GM23338 (cell line): Measurements from ENCODE around the gene GMPS. TPM values are rescaled to one million over a fixed set of nuclear protein-coding genes. Genes with fewer than 3 reads are reported as not detected.

Source experiments
- ATAC-seq: fragments of 200-7000 bp; cut with Tn5 transposase; 3 replicates; pipeline ENCODE4 v1.9.1; 2020
- DNase-seq: peaks from one replicate; pipeline ENCODE4 v3.0.0-alpha.2; 2015; ENCODE audit warnings: low spot score
- H2AFZ ChIP-seq: fragments of 200-600 bp; sonication (generic); 2 replicates; pipeline ENCODE4 v1.8.0; 2016; ENCODE audit warnings: antibody characterized with exemption, mild to moderate bottlenecking, moderate library complexity
- H3F3A ChIP-seq: fragments of 200-600 bp; sonication (generic); replicated peaks from 2 replicates; pipeline ENCODE4 v1.8.0; 2017; ENCODE audit warnings: antibody characterized with exemption, mixed run types, low read depth
- H3K27ac ChIP-seq: fragments of 200-600 bp; sonication (generic); 2 replicates; pipeline ENCODE4 v1.6.1; 2016; ENCODE audit warnings: low read depth
- H3K27me3 ChIP-seq: fragments of 200-600 bp; sonication (generic); 2 replicates; pipeline ENCODE4 v1.8.0; 2016; ENCODE audit warnings: mild to moderate bottlenecking, mixed run types, moderate library complexity; ENCODE audit not compliant: insufficient read depth
- H3K36me3 ChIP-seq: fragments of 200-600 bp; sonication (generic); 2 replicates; pipeline ENCODE4 v1.8.0; 2016; ENCODE audit warnings: mild to moderate bottlenecking; ENCODE audit not compliant: insufficient read depth
- H3K4me1 ChIP-seq: fragments of 200-600 bp; sonication (generic); 2 replicates; pipeline ENCODE4 v1.8.0; 2016; ENCODE audit warnings: mild to moderate bottlenecking, moderate library complexity; ENCODE audit not compliant: insufficient read depth
- H3K4me2 ChIP-seq: fragments of 200-600 bp; sonication (generic); 2 replicates; pipeline ENCODE4 v1.7.1; 2017; ENCODE audit warnings: mixed run types
- H3K4me3 ChIP-seq: fragments of 200-600 bp; sonication (generic); 2 replicates; pipeline ENCODE4 v1.6.1; 2016; ENCODE audit warnings: mixed run types
- H3K79me2 ChIP-seq: fragments of 200-600 bp; sonication (generic); replicated peaks from 2 replicates; pipeline ENCODE4 v1.8.0; 2017; ENCODE audit warnings: mild to moderate bottlenecking; ENCODE audit not compliant: insufficient read depth
- H3K9me2 ChIP-seq: fragments of 200-600 bp; sonication (generic); 2 replicates; pipeline ENCODE4 v1.8.0; 2017; ENCODE audit not compliant: insufficient read depth
- H4K20me1 ChIP-seq: fragments of 200-600 bp; sonication (generic); replicated peaks from 2 replicates; pipeline ENCODE4 v1.8.0; 2017; ENCODE audit warnings: mild to moderate bottlenecking; ENCODE audit not compliant: insufficient read depth
- H3K27ac Mint-ChIP-seq: 2 replicates; pipeline ENCODE4 v1.8.0; 2020; ENCODE audit warnings: inconsistent platforms, mild to moderate bottlenecking, moderate library complexity, mixed read lengths
- H3K27me3 Mint-ChIP-seq: 3 replicates; pipeline ENCODE4 v1.8.0; 2022; ENCODE audit warnings: low read depth, mild to moderate bottlenecking, moderate library complexity, mixed read lengths, inconsistent platforms; ENCODE audit not compliant: insufficient read depth, poor library complexity
- H3K36me3 Mint-ChIP-seq: 3 replicates; pipeline ENCODE4 v1.8.0; 2021; ENCODE audit warnings: low read depth, mild to moderate bottlenecking, inconsistent platforms, moderate library complexity, mixed read lengths
- H3K4me1 Mint-ChIP-seq: 3 replicates; pipeline ENCODE4 v1.8.0; 2020; ENCODE audit warnings: mild to moderate bottlenecking, inconsistent platforms, mixed read lengths
- H3K4me3 Mint-ChIP-seq: 3 replicates; pipeline ENCODE4 v1.8.0; 2021; ENCODE audit warnings: moderate library complexity, mild to moderate bottlenecking, inconsistent platforms, mixed read lengths
- H3K9me3 Mint-ChIP-seq: 3 replicates; pipeline ENCODE4 v1.8.0; 2020; ENCODE audit warnings: moderate library complexity, mild to moderate bottlenecking, inconsistent platforms, mixed read lengths
- CREB1 ChIP-seq: fragments of 250-450 bp; sonication (Bioruptor Pico); IDR thresholded peaks from 2 replicates; pipeline ENCODE4 v1.5.0; 2020; ENCODE audit warnings: low read depth, mild to moderate bottlenecking, moderate library complexity
- CTCF ChIP-seq, 2 experiments: fragments of 200-600 bp in 1 of 2; sonication (generic) in 1 of 2; conservative IDR thresholded peaks; 2 replicates each; pipeline versions ENCODE4 v1.5.1 to v1.6.1; 2016 to 2017; ENCODE audit warnings: antibody characterized with exemption in 2 of 2, low read depth in 2 of 2, mild to moderate bottlenecking in 2 of 2, moderate library complexity in 1 of 2
- ETS1 ChIP-seq: IDR thresholded peaks from 2 replicates; pipeline ENCODE4 v1.6.1; 2016; ENCODE audit warnings: antibody characterized with exemption
- EZH2 ChIP-seq: fragments of 200-600 bp; sonication (generic); IDR thresholded peaks from one replicate; pipeline ENCODE4 v1.8.0; 2017; ENCODE audit warnings: antibody characterized with exemption, mild to moderate bottlenecking, low read depth; ENCODE audit not compliant: unreplicated experiment
- EZH2phosphoT487 ChIP-seq: fragments of 200-600 bp; sonication (generic); IDR thresholded peaks from one replicate; pipeline ENCODE4 v1.8.1; 2018; ENCODE audit warnings: antibody characterized with exemption; ENCODE audit not compliant: unreplicated experiment
- JUNB ChIP-seq: IDR thresholded peaks from one replicate; pipeline ENCODE4 v1.6.1; 2016; ENCODE audit warnings: antibody characterized with exemption; ENCODE audit not compliant: unreplicated experiment
- NANOG ChIP-seq: IDR thresholded peaks from 2 replicates; pipeline ENCODE4 v1.6.1; 2016; ENCODE audit warnings: antibody characterized with exemption, borderline replicate concordance
- REST ChIP-seq: IDR thresholded peaks from one replicate; pipeline ENCODE4 v1.6.1; 2018; ENCODE audit warnings: antibody characterized with exemption; ENCODE audit not compliant: unreplicated experiment
- STAT1 ChIP-seq: IDR thresholded peaks from one replicate; pipeline ENCODE4 v1.6.1; 2016; ENCODE audit warnings: antibody characterized with exemption; ENCODE audit not compliant: unreplicated experiment
- ZNF114 ChIP-seq: fragments of 250-450 bp; sonication (Bioruptor Pico); IDR thresholded peaks from 2 replicates; pipeline ENCODE4 v1.5.0; 2020; ENCODE audit warnings: mild to moderate bottlenecking, moderate library complexity
- ZNF331 ChIP-seq: fragments of 250-450 bp; sonication (Bioruptor Pico); IDR thresholded peaks from 2 replicates; pipeline ENCODE4 v1.5.0; 2020; ENCODE audit warnings: low read depth, mild to moderate bottlenecking, moderate library complexity
- polyA plus RNA-seq: library from polyadenylated mRNA; unstranded; fragments of >200 nt; fragmentation: Nextera tagmentation; extraction: Ambion mirVana; gene quantifications from 2 replicates; pipeline ENCODE4 v1.2.1, GENCODE V29; 2016
- total RNA-seq: library from RNA; depleted of rRNA; stranded (reverse); fragments of >200 nt; shearing (Covaris generic); gene quantifications from 2 replicates; pipeline ENCODE4 v1.2.3, GENCODE V29; 2014

GMPS gene
- total and polyA plus RNA-seq, 2 experiments from 2014 or later: 72.0 to 145 TPM

- Histone ChIP-seq H3K79me2 (no peaks in the 10 kb centered on the region), H3K27me3 (no peaks in the 10 kb centered on the region), H3K4me2 (no peak overlapping the region), H4K20me1 (no peaks in the 10 kb centered on the region), H2AFZ (no peak overlapping the region), H3F3A (no peaks in the 10 kb centered on the region), H3K4me3 (no peak overlapping the region), H3K27ac (no peak overlapping the region), H3K4me1 (no peaks in the 10 kb centered on the region; the same call in 1 of the 2 replicates), H3K9me2 (no peaks in the 10 kb centered on the region), H3K36me3 (no peaks in the 10 kb centered on the region)
- Mint-ChIP-seq H3K4me1 (no peaks in the 10 kb centered on the region), H3K9me3 (no peaks in the 10 kb centered on the region), H3K27ac (no peak overlapping the region), H3K36me3 (no peaks in the 10 kb centered on the region), H3K27me3 (peaks cover 2% of the 10 kb centered on the region), H3K4me3 (no peak overlapping the region)
- TF ChIP-seq STAT1: no peak
- TF ChIP-seq EZH2: no peak
- TF ChIP-seq ZNF114 (CRISPR knock-in tag): no peak
- no peak for TF ChIP-seq NANOG
- no peak for TF ChIP-seq ZNF331 (CRISPR knock-in tag)
- no peak for TF ChIP-seq REST
- no peak for TF ChIP-seq CTCF (conservative IDR thresholded peaks at IDR 0.05; ENCODE audit: low read depth in 2 of 2)
- TF ChIP-seq CREB1 (CRISPR knock-in tag): no peak
- TF ChIP-seq JUNB: no peak
- TF ChIP-seq EZH2phosphoT487: no peak
- TF ChIP-seq ETS1: no peak
- ATAC-seq (no peak), DNase-seq (no peak)
These were observed 109.3 kb downstream of the GMPS start for GRCh38 chr3:155979746-155980145.
